Gastrocnemius medialis (tissue), 4 donors: ENCODE measurements around the gene FRZB. TPM values are rescaled to one million over a fixed set of nuclear protein-coding genes. Genes with fewer than 3 reads are reported as not detected.

Source experiments
- ATAC-seq, 2 donors: fragments of 150-250 bp; one replicate each; pipeline ENCODE4 v1.9.1; 2016
- DNase-seq, 2 donors: peaks; one replicate each; pipeline ENCODE4 v3.0.0-alpha.2; 2019
- H3K27ac ChIP-seq, 4 donors: fragments of 200-600 bp; sonication (generic); 1 replicate in 1 of 4; 2 replicates in 3 of 4; pipeline ENCODE4 v1.5.1; 2016 to 2018; ENCODE audit warnings: mild to moderate bottlenecking in 2 of 4, moderate library complexity in 1 of 4
- H3K27me3 ChIP-seq, 3 donors: fragments of 200-600 bp; sonication (generic) in 2 of 3; 1 replicate in 1 of 3; 2 replicates in 2 of 3; pipeline versions ENCODE4 v1.5.1 to v1.6.0; 2016 to 2019; ENCODE audit warnings: mild to moderate bottlenecking in 1 of 3, moderate library complexity in 1 of 3
- H3K36me3 ChIP-seq, 2 donors: fragments of 200-600 bp; sonication (generic) in 1 of 2; one replicate each; pipeline ENCODE4 v1.5.1; 2017 to 2018
- H3K4me1 ChIP-seq, 2 donors: fragments of 200-600 bp; sonication (generic) in 1 of 2; one replicate each; pipeline ENCODE4 v1.5.1; 2016 to 2017; ENCODE audit warnings: mild to moderate bottlenecking in 2 of 2
- H3K4me3 ChIP-seq, 4 donors: fragments of 200-600 bp; sonication (generic) in 3 of 4; 1 replicate in 1 of 4; 2 replicates in 3 of 4; pipeline ENCODE4 v1.5.1; 2016 to 2019; ENCODE audit warnings: mild to moderate bottlenecking in 2 of 4
- H3K9me3 ChIP-seq, 3 donors: fragments of 200-600 bp; sonication (generic) in 2 of 3; 1 replicate in 1 of 3; 2 replicates in 2 of 3; pipeline ENCODE4 v1.5.1; 2016 to 2019
- CTCF ChIP-seq, 5 experiments: fragments of 450-650 bp in 3 of 5; fragments of 200-600 bp in 2 of 5; sonication (generic) in 2 of 5; IDR thresholded peaks in 4 of 5; conservative IDR thresholded peaks in 1 of 5; 1 replicate in 4 of 5; 2 replicates in 1 of 5; pipeline ENCODE4 v1.5.1; 2016 to 2019; ENCODE audit warnings: antibody characterized with exemption in 5 of 5, mild to moderate bottlenecking in 3 of 5, moderate library complexity in 3 of 5
- POLR2A ChIP-seq, 2 donors: fragments of 450-650 bp; IDR thresholded peaks; one replicate each; pipeline ENCODE4 v1.6.1; 2017; ENCODE audit warnings: antibody characterized with exemption in 2 of 2, mild to moderate bottlenecking in 2 of 2, moderate library complexity in 2 of 2
- in situ Hi-C, 4 donors: fragments of 200-750 bp; cut with MboI; loops; one replicate each; pipeline versions ENCODE4 v1.15.0 to v1.8.0; 2017; ENCODE audit warnings: low sequenced_read_pairs in 4 of 4
- intact Hi-C: fragments of 100-400 bp; cut with DNase I; formaldehyde crosslinking; loops from one replicate; pipeline ENCODE4 v1.15.1; 2023; ENCODE audit warnings: low total_unique reads
- total RNA-seq, 4 donors: library from RNA; depleted of rRNA; stranded (reverse); fragments of >200 nt; gene quantifications; one replicate each; pipeline versions ENCODE4 v1.1.0 to v1.2.3, GENCODE V29; 2016

Gene FRZB
- total RNA-seq, 4 donors from 2014 or later = 1.3 to 31.3 (median 4.3) TPM

GRCh38 chr2:182912518-182912915 is 46.1 kb upstream of the FRZB start:
- ATAC-seq = no peak
- Histone ChIP-seq H3K27me3 (no peaks in the 10 kb centered on the region), H3K27ac (peak overlapping the region; percentile 88 to 93 (median 88)), H3K36me3 (peaks cover 0 to 24% of the 10 kb centered on the region in 2 donors), H3K9me3 (no peaks in the 10 kb centered on the region), H3K4me1 (peaks cover 35 to 52% of the 10 kb centered on the region in 2 donors), H3K4me3 (no peak overlapping the region)
- intact Hi-C loops (loop anchor here (5.0 kb wide), 1 partner anchor 40 kb away; no protein-coding TSS in a partner anchor), in situ Hi-C loops (no loop called here)
- DNase-seq = no peak
- no peak for TF ChIP-seq POLR2A (IDR thresholded peaks at IDR 0.05)
- TF ChIP-seq CTCF (IDR thresholded peaks at IDR 0.05 in 4 of 5, conservative IDR thresholded peaks at IDR 0.05 in 1 of 5) = no peak

GRCh38 chr2:182911813-182912517 is 45.5 kb upstream of the FRZB start:
- Histone ChIP-seq H3K4me3 (no peak overlapping the region), H3K27ac (peak overlapping the region; percentile 88 to 93 (median 88)), H3K27me3 (no peaks in the 10 kb centered on the region), H3K36me3 (peaks cover 0 to 24% of the 10 kb centered on the region in 2 donors), H3K9me3 (no peaks in the 10 kb centered on the region), H3K4me1 (peaks cover 35 to 52% of the 10 kb centered on the region in 2 donors)
- DNase-seq (no peak), ATAC-seq (no peak)
- no peak for TF ChIP-seq POLR2A (IDR thresholded peaks at IDR 0.05)
- no peak for TF ChIP-seq CTCF (IDR thresholded peaks at IDR 0.05 in 4 of 5, conservative IDR thresholded peaks at IDR 0.05 in 1 of 5)
- intact Hi-C loops (loop anchor here (5.0 kb wide), 1 partner anchor 40 kb away; no protein-coding TSS in a partner anchor), in situ Hi-C loops (no loop called here)

GRCh38 chr2:182910965-182911364 is 44.5 kb upstream of the FRZB start:
- peaks cover 39 to 51% of the 10 kb centered on the region in 2 donors for H3K4me1 ChIP-seq
- in situ Hi-C loops = no loop called here
- intact Hi-C loops = loop anchor here (5.0 kb wide), 1 partner anchor 41 kb away; no protein-coding TSS in a partner anchor
- H3K27me3 ChIP-seq = no peaks in the 10 kb centered on the region
- H3K36me3 ChIP-seq = peaks cover 0 to 24% of the 10 kb centered on the region in 2 donors
- no peaks in the 10 kb centered on the region for H3K9me3 ChIP-seq
- H3K4me3 ChIP-seq = no peak overlapping the region
- DNase-seq = peak in 1 of 2 donors; percentile 30
- H3K27ac ChIP-seq = peak overlapping the region; percentile 88 to 93 (median 88)
- no peak for TF ChIP-seq POLR2A (IDR thresholded peaks at IDR 0.05)
- peak in 1 of 2 donors; percentile 8 for ATAC-seq

- Histone ChIP-seq H3K27me3 (no peaks in the 10 kb centered on the region), H3K4me1 (peaks cover 11 to 25% of the 10 kb centered on the region in 2 donors), H3K9me3 (no peaks in the 10 kb centered on the region), H3K36me3 (peaks cover 0 to 21% of the 10 kb centered on the region in 2 donors), H3K27ac (peak overlapping the region; percentile 67 to 93 (median 84)), H3K4me3 (no peak overlapping the region)
- intact Hi-C loops = loop anchor here (5.0 kb wide), 1 partner anchor 45 kb away; no protein-coding TSS in a partner anchor
- in situ Hi-C loops = no loop called here
- ATAC-seq (peak; percentile 91 to 95), DNase-seq (peak; percentile 74 to 93)
- TF ChIP-seq CTCF (IDR thresholded peaks at IDR 0.05 in 4 of 5, conservative IDR thresholded peaks at IDR 0.05 in 1 of 5) (no peak), POLR2A (IDR thresholded peaks at IDR 0.05) (no peak)
These were observed 40.8 kb upstream of the FRZB start for GRCh38 chr2:182907081-182907830.

GRCh38 chr2:182906454-182906853 is 40.0 kb upstream of the FRZB start:
- intact Hi-C loops = loop anchor here (5.0 kb wide), 1 partner anchor 44 kb away; no protein-coding TSS in a partner anchor
- Histone ChIP-seq H3K4me3 (no peak overlapping the region), H3K27ac (peak overlapping the region; percentile 67 to 93 (median 84)), H3K9me3 (no peaks in the 10 kb centered on the region), H3K36me3 (peaks cover 0 to 21% of the 10 kb centered on the region in 2 donors), H3K27me3 (no peaks in the 10 kb centered on the region), H3K4me1 (peaks cover 5 to 25% of the 10 kb centered on the region in 2 donors)
- ATAC-seq (no peak), DNase-seq (no peak)
- in situ Hi-C loops = no loop called here
- TF ChIP-seq POLR2A (IDR thresholded peaks at IDR 0.05) = no peak
- TF ChIP-seq CTCF (IDR thresholded peaks at IDR 0.05 in 4 of 5, conservative IDR thresholded peaks at IDR 0.05 in 1 of 5) = no peak
